Activated B cell treated with CpG ODN at 0.5 μM for 24 hours (primary cell): Measurements from ENCODE around the gene DENND4A. TPM values are rescaled to one million over a fixed set of nuclear protein-coding genes. Genes with fewer than 3 reads are reported as not detected.

ENCODE experiments used
- ATAC-seq: fragments of 200-7000 bp; cut with Tn5 transposase; one replicate; pipeline ENCODE4 v1.10.0; 2021; ENCODE audit warnings: low read depth, mild to moderate bottlenecking, moderate library complexity
- CTCF ChIA-PET: fragments of 350-600 bp; sonication (Branson Sonifier 250); formaldehyde crosslinking; loops from one replicate; lab custom pipeline; 2021; ENCODE audit warnings: antibody characterized with exemption; lab: Charles Lee
- POLR2A ChIA-PET: fragments of 350-600 bp; sonication (Branson Sonifier 250); formaldehyde crosslinking; loops from one replicate; lab custom pipeline; 2021; ENCODE audit warnings: antibody characterized with exemption; lab: Charles Lee
- DNase-seq: peaks from one replicate; pipeline ENCODE4 v3.0.0; 2022
- H3K27ac Mint-ChIP-seq: one replicate; pipeline ENCODE4 v1.8.0; 2020; ENCODE audit warnings: mixed read lengths
- H3K27me3 Mint-ChIP-seq: one replicate; pipeline ENCODE4 v1.8.0; 2021; ENCODE audit warnings: mixed read lengths
- H3K36me3 Mint-ChIP-seq: one replicate; pipeline ENCODE4 v1.8.0; 2021; ENCODE audit warnings: low read depth, mixed read lengths
- H3K4me1 Mint-ChIP-seq: one replicate; pipeline ENCODE4 v1.8.0; 2021; ENCODE audit warnings: mixed read lengths
- H3K4me3 Mint-ChIP-seq: one replicate; pipeline ENCODE4 v1.8.0; 2020; ENCODE audit warnings: mild to moderate bottlenecking, mixed read lengths
- H3K9me3 Mint-ChIP-seq: one replicate; pipeline ENCODE4 v1.8.0; 2020; ENCODE audit warnings: mixed read lengths
- intact Hi-C: fragments of 100-400 bp; cut with micrococcal nuclease; formaldehyde crosslinking; loops from one replicate; pipeline ENCODE4 v1.15.1; 2024
- total RNA-seq: library from RNA; stranded (reverse); gene quantifications from 2 replicates; pipeline ENCODE4 v1.2.3, GENCODE V29; 2022
- TF ChIP-seq, protein P1 (sequence below): fragments of 200-600 bp; IDR thresholded peaks from one replicate; pipeline ENCODE4 v1.8.0; 2022; ENCODE audit warnings: antibody characterized with exemption, mild to moderate bottlenecking

The DENND4A gene
- total RNA-seq, 1 donor from 2014 or later, result 166 TPM

DNA sequence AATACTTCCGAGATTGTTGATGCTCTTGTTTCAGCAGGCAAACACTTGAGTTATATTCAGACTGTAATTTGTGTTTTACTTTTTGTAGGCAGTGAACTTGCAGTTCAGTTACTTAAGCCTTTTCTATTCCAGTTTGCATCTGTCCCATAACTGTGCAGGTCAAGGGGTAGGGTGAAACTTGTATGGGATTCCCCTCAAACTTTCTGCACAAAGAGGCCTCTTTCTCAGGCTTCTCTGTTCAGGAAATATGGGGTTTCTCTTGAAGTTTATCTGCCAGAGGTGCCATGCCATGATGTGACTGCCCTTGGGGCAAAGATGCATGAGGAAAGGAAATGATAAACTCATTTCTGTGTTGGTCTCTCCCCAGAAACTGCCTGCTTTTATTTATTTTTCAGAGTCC is 103.6 kb downstream of the DENND4A start:
- Mint-ChIP-seq H3K27me3 (no peaks in the 10 kb centered on the region), H3K27ac (no peak overlapping the region), H3K36me3 (peaks cover 73% of the 10 kb centered on the region), H3K9me3 (no peaks in the 10 kb centered on the region), H3K4me3 (no peak overlapping the region), H3K4me1 (peaks cover 4% of the 10 kb centered on the region)
- CTCF ChIA-PET, result no interaction called here
- DNase-seq, result no peak
- TF ChIP-seq, protein P1, sequence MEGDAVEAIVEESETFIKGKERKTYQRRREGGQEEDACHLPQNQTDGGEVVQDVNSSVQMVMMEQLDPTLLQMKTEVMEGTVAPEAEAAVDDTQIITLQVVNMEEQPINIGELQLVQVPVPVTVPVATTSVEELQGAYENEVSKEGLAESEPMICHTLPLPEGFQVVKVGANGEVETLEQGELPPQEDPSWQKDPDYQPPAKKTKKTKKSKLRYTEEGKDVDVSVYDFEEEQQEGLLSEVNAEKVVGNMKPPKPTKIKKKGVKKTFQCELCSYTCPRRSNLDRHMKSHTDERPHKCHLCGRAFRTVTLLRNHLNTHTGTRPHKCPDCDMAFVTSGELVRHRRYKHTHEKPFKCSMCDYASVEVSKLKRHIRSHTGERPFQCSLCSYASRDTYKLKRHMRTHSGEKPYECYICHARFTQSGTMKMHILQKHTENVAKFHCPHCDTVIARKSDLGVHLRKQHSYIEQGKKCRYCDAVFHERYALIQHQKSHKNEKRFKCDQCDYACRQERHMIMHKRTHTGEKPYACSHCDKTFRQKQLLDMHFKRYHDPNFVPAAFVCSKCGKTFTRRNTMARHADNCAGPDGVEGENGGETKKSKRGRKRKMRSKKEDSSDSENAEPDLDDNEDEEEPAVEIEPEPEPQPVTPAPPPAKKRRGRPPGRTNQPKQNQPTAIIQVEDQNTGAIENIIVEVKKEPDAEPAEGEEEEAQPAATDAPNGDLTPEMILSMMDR, result no peak
- no peak for ATAC-seq
- POLR2A ChIA-PET, result no interaction called here
- intact Hi-C loops, result loop anchor here (10.0 kb wide), 1 partner anchor 46 kb away; no protein-coding TSS in a partner anchor

DNA sequence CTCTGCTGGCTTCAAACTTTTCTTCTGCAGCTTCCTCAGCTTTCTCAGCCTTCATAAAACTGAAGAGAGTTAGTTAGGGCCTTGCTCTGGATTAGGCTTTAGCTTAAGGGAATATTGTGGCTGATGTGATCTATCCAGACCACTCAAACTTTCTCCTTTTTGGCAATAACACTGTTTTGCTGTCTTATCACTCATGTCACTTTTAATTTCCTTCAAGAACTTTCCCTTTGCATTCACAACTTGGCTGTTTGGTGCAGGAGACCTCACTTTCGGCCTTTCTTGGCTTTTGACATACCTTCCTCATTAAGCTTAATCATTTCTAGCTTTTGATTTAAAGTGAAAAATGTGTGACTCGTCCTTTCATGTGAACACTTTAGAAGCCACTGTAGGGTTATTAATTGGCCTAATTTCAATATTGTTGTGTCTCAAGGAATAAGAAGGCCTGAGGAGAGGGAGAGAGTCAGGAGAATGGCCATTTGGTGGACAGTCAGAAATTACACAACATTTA is 109.6 kb downstream of the DENND4A start:
- POLR2A ChIA-PET, result no interaction called here
- CTCF ChIA-PET, result no interaction called here

DNA sequence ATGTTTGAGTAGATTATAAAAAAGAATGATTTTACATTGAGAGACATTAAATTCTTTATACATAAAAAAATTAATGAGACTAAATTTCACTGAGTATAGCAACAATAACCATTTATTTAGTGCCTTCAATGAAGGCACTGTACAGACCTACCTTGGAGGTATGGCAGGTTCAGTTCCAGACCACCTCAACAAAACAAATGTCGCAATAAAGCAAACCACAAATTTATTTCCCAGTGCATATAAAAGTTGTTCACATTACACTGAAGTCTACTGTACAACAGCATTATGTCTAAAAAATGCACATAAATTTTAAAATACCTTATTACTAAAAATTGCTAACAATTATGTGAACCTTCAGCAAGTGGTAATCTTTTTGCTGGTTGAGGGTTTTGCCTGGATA is 111.5 kb downstream of the DENND4A start:
- intact Hi-C loops, result loop anchor here (10.0 kb wide), 1 partner anchor 54 kb away; no protein-coding TSS in a partner anchor
- Mint-ChIP-seq H3K27me3 (no peaks in the 10 kb centered on the region), H3K4me3 (no peak overlapping the region), H3K9me3 (no peaks in the 10 kb centered on the region), H3K27ac (no peak overlapping the region), H3K36me3 (peaks cover 38% of the 10 kb centered on the region), H3K4me1 (no peaks in the 10 kb centered on the region)
- ATAC-seq (no peak), DNase-seq (no peak)
- TF ChIP-seq, protein P1, result no peak
- CTCF ChIA-PET, result no interaction called here
- POLR2A ChIA-PET, result no interaction called here

More for the DNA sequence above, 109.6 kb downstream of the DENND4A start:
- H3K4me1 Mint-ChIP-seq, result peaks cover 4% of the 10 kb centered on the region
- no peaks in the 10 kb centered on the region for H3K27me3 Mint-ChIP-seq
- H3K36me3 Mint-ChIP-seq, result peaks cover 36% of the 10 kb centered on the region
- H3K4me3 Mint-ChIP-seq, result no peak overlapping the region
- DNase-seq (no peak), ATAC-seq (no peak)
- no peak overlapping the region for H3K27ac Mint-ChIP-seq
- no peaks in the 10 kb centered on the region for H3K9me3 Mint-ChIP-seq
- intact Hi-C loops, result loop anchor here (2.0 to 10.0 kb wide), 2 partner anchors 16 to 52 kb away; no protein-coding TSS in a partner anchor
- TF ChIP-seq, protein P1, result no peak

DNA sequence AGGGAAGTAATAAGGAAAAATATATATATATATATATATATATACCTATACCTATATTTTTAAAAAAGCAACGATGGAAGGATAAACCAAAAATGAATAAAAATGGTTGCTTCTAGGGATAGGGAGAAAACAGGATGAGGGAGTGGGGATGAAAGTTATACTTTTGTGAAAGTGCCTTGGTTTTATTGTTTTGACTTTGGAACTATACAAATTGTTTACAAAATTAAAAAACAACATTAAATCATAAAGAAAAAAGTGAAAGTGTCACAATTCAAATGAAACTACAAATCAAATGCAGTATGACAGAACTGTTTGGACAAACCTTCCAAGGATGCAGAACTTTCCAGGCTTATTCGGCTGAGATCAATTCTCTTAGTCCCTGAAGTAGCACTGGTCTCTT is 116.0 kb downstream of the DENND4A start:
- Mint-ChIP-seq H3K27me3 (no peaks in the 10 kb centered on the region), H3K9me3 (no peaks in the 10 kb centered on the region), H3K27ac (no peak overlapping the region), H3K4me3 (no peak overlapping the region), H3K4me1 (no peaks in the 10 kb centered on the region), H3K36me3 (peaks cover 63% of the 10 kb centered on the region)
- ATAC-seq (no peak), DNase-seq (no peak)
- intact Hi-C loops, result no loop called here
- POLR2A ChIA-PET, result no interaction called here
- TF ChIP-seq, protein P1, result no peak
- CTCF ChIA-PET, result no interaction called here

DNA sequence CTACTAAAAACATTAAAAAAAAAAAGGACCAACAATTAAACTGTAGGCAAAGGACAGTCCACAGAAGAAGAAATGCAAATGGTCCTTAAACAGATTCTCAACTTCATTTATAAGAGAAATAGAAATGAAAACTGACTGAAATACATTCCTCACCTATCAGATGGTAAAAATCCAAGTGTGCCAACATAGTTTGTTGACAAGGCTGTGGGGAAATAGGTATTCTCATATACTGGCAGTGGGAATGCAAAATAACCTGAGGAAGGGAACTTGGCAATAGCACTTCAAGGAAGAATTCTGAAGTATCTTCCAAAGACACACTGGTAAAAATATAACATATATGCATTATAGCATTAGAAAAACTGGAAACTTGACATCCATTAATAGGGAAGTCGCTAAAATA is 116.5 kb downstream of the DENND4A start:
- Mint-ChIP-seq H3K4me3 (no peak overlapping the region), H3K4me1 (no peaks in the 10 kb centered on the region), H3K36me3 (peaks cover 64% of the 10 kb centered on the region), H3K27ac (no peak overlapping the region), H3K27me3 (no peaks in the 10 kb centered on the region), H3K9me3 (no peaks in the 10 kb centered on the region)
- ChIA-PET POLR2A (interaction anchor here (0.5 kb wide), 1 partner anchor 12 kb away, joined by 3 read pairs; no protein-coding TSS in a partner anchor), CTCF (no interaction called here)
- ATAC-seq (no peak), DNase-seq (no peak)
- TF ChIP-seq, protein P1, result no peak
- intact Hi-C loops, result no loop called here
